ENCODE measurements around the gene IRX4.

Gene IRX4

DNA sequence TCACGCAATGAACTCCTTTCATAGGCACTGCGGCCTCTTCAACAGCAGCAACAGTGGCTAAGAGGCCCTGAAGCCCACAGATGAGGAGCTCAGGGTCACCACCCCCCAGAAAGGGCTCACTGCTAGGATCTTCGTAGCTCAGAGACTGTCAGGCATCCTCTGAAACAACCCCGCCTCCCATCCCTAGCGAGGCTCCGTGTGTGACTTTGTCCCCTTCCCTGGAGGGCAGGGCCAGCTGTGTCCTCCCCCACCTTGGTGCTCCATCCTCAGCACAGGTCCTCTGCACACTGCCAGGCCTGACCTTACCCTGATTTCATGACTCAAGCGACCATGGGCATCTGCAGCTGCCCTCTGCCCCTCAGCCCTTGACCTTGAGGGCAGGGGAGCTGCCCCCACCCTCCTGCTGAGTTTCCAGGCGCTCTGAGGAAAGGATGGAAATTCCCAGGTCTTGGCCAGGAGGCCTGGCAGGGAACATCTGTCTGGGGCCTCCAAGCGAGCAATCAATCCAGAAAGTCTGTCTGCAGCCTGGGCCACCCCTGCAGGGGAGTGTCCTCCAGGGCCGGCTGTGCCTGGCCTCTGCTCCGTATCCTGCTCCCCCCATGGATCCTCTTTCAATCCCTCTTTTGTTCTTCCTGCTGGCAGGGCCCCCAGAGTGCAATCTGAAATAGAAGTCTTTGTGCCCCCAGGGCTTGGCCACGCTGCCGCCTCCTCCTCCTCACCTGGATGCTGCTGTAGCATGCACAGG lies 6.8 kb upstream of the IRX4 start:
- no peak for TF ChIP-seq Cebpa-rat (IDR thresholded peaks at IDR 0.05)
- H3K9ac ChIP-seq, result peak overlapping the region in 4 of 11 experiments; percentile 0 to 47 (median 12); a peak in 2 of 22 replicates
- H3K9me3 ChIP-seq (replicated peaks in 1 of 11), result peaks cover 18 to 28% (median 23%) of the 10 kb centered on the region in 11 experiments
- H3K36me3 ChIP-seq, result no peaks in the 10 kb centered on the region
- H3K27ac ChIP-seq, result no peak overlapping the region
- peaks cover 0 to 20% (median under 1%) of the 10 kb centered on the region in 11 experiments; a peak in 6 of 22 replicates for H4K20me1 ChIP-seq
- peak overlapping the region; percentile 84 to 97 (median 91) for H3K4me2 ChIP-seq
- peak overlapping the region in 5 of 10 experiments; percentile 20 to 46 (median 26); a peak in 2 of 20 replicates for H3K4me3 ChIP-seq
- peaks cover 37 to 85% (median 64%) of the 10 kb centered on the region in 11 experiments for H3K27me3 ChIP-seq
- H3K4me1 ChIP-seq, result peaks cover 14 to 35% (median 31%) of the 10 kb centered on the region in 10 experiments

DNA sequence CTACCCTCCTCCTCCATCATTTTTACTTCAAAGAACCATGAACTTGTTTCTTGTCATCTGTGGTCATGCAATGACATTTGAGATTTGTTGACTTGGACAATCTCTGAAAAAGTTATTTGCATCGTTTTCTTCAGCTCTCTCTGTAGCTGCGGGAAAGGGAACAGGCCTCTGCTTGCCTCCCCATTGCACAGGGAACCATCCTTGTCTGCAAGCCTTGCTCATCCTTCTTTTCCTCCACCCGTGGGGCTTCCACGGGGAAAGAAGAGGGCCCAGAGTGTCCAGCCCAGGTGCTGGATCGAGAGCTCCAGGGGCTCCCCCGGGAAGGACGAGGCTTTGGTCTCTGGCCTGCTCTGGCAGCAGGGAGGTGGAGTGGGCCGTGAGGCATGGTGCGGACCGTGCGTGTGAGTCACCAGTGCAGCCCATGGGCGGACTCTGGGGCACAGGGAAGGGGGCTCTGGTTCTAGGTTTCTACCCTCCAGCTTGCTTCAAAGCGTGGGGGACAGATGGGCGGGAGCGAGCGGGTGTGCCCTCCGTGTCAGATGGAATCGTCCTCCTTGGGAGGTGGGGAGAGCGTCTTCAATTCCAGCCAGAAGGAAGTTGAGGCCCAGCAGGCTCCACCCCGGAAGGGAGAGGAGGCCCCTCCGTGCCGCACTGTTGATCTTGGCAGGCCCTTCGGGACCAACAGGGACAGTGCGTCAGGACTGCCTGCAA lies 6.0 kb upstream of the IRX4 start:
- H3K4me3 ChIP-seq, result peak overlapping the region in 5 of 10 experiments; percentile 20 to 46 (median 26); a peak in 3 of 20 replicates
- peak overlapping the region in 4 of 11 experiments; percentile 7 to 47 (median 22); a peak in 3 of 22 replicates for H3K9ac ChIP-seq
- peaks cover 45 to 90% (median 67%) of the 10 kb centered on the region in 11 experiments for H3K27me3 ChIP-seq
- H3K9me3 ChIP-seq (replicated peaks in 1 of 11), result peaks cover 18 to 28% (median 23%) of the 10 kb centered on the region in 11 experiments
- peaks cover 14 to 36% (median 32%) of the 10 kb centered on the region in 10 experiments for H3K4me1 ChIP-seq
- H3K4me2 ChIP-seq, result peak overlapping the region; percentile 84 to 97 (median 91)
- H3K27ac ChIP-seq, result no peak overlapping the region
- H4K20me1 ChIP-seq, result peaks cover 0 to 25% (median 8%) of the 10 kb centered on the region in 11 experiments; a peak in 14 of 22 replicates
- TF ChIP-seq Cebpa-rat (IDR thresholded peaks at IDR 0.05), result no peak
- no peaks in the 10 kb centered on the region for H3K36me3 ChIP-seq

DNA sequence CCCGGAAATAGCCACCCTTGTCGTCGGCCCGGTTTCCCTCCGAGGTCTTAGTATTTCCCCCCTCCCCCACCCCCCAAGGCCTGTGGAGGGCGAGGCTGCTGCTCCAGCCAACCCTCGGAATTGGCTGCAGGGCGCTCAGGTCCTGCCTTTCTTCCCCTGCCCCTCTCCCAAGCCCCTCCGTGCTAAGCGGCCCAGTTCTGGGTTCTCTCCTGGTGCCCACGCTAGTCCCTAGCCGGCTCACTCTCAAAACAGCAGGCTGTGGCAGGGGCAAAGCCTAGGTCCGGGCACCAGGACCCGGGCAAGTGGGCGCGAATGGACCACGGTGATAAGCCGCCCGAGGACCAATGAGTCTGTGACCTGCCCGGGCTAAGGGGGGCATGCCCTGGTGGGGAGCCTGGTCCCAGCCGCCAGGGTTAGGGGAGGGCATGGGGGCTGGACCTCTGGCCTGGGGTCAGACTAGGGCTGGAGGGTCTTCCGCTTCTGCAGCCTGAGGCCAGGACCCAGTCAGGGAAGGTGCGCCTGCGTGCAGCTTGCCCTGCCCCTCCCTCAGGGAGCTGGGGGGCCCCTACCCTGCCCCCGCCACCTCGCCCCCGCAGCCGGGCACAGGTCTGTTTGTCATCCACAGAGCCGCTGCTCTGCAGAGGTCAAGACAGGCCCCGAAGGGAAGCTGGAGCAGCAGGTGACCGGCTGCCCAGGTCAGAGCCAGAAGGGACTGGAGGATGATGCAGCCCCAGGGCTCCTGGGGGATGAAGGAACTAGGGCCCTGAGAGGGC lies 5.0 kb upstream of the IRX4 start:
- Histone ChIP-seq H3K27ac (no peak overlapping the region), H3K27me3 (peaks cover 51 to 90% (median 67%) of the 10 kb centered on the region in 11 experiments), H4K20me1 (peaks cover 0 to 34% (median 17%) of the 10 kb centered on the region in 11 experiments; a peak in 14 of 22 replicates), H3K4me2 (peak overlapping the region in 9 of 11 experiments; percentile 86 to 97 (median 92); a peak in 18 of 22 replicates), H3K4me3 (no peak overlapping the region), H3K36me3 (no peaks in the 10 kb centered on the region), H3K9ac (no peak overlapping the region), H3K9me3 (replicated peaks in 1 of 11) (peaks cover 18 to 33% (median 24%) of the 10 kb centered on the region in 11 experiments), H3K4me1 (peaks cover 20 to 40% (median 30%) of the 10 kb centered on the region in 10 experiments)
- TF ChIP-seq Cebpa-rat (IDR thresholded peaks at IDR 0.05), result no peak

DNA sequence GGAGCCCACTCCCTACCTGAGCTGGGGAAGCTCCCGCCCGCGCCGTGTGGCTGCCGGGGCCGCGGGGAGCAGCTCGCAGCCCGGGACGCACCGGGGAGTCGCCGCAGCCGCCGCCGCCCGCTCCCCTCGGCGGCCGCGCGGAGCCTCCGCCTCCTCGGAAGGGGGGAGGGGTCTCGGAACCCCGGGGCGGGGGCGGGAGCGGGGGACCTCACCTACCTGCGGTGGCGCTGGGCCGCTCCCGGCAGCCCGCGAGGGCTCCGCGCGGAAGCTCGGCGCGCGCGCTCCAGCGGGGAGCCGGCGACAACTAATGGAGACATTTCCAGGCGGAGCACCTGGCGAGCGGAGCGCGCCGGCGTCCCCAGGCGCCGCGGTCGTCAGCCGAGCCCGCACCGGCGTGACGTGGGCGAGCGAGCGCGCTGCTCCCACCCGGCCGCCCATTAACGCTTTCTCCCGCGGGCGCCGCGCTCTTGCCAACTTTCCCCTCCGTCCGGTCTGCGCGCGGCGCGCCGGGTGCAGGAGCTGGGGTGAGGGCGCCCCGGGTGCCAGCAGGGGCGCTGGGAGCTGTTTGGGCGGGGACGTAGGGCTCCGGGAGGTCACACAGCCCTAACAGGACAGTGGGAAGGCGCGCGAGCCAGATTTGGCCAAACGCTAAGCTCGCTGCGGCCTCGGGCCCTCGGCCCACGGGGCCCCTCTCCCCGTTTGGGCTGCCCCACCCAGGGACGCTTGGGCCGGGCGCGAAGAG lies 4.3 kb upstream of the IRX4 start:
- H3K27me3 ChIP-seq, result peaks cover 58 to 90% (median 68%) of the 10 kb centered on the region in 11 experiments
- TF ChIP-seq Cebpa-rat (IDR thresholded peaks at IDR 0.05), result no peak
- no peak overlapping the region for H3K4me3 ChIP-seq
- H3K36me3 ChIP-seq, result no peaks in the 10 kb centered on the region
- H4K20me1 ChIP-seq, result peaks cover 0 to 40% (median 19%) of the 10 kb centered on the region in 11 experiments; a peak in 15 of 22 replicates
- H3K4me1 ChIP-seq, result peaks cover 20 to 39% (median 27%) of the 10 kb centered on the region in 10 experiments
- H3K4me2 ChIP-seq, result no peak overlapping the region
- no peak overlapping the region for H3K9ac ChIP-seq
- H3K27ac ChIP-seq, result no peak overlapping the region
- H3K9me3 ChIP-seq (replicated peaks in 1 of 11), result peaks cover 18 to 39% (median 25%) of the 10 kb centered on the region in 11 experiments

DNA sequence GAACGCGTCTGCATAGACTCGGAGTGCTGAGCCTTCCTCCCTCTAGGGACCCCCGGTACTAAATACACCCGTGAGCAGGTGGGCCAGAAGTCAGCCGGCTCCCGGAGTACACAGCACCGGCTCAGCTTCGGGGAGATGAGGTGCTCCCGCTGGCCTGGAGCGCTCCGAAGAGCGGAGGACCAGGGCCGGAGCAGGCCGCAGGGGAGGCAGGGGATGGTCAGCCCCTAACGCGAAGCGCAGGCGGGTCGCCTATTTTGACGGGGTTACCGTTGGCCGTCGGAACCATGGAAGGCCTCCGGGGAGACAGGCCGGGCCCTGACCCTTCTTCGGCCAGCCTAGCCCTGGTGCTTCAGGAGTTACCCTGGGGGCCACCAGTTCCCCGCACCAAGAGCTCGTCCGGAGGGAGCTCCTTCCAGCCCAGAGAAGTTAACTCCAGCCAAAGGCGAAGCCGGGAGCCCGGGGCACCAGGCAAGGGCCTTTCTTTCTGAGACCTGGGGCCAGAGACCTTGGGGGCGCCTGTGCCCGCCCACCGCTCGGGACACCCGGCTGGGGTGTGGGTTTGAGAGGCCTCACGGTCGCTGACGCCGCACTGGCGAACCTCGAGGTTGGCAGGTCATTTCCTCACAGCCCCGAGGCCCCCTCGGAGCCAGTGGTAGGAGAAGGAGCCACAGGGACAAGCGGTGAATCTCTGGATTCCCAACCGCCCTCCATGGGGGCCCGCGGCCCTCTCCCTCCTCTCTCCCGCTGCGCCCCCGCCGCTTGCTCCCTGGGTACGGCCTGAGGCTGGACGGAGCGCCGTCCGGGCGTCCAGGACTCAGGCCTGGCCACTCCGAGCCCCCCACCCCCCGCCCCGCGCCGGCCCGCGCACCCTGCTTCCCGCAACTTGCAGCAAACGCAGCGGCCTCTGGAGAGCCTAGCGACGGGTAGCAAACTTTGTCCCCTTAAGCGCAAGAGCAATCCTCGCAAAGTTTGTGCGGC lies 3.4 kb upstream of the IRX4 start:
- no peak overlapping the region for H3K4me2 ChIP-seq
- H3K27ac ChIP-seq, result no peak overlapping the region
- H3K9ac ChIP-seq, result no peak overlapping the region
- H3K4me1 ChIP-seq, result peaks cover 21 to 48% (median 35%) of the 10 kb centered on the region in 10 experiments
- H3K9me3 ChIP-seq (replicated peaks in 1 of 11), result peaks cover 18 to 47% (median 32%) of the 10 kb centered on the region in 11 experiments
- no peak for TF ChIP-seq Cebpa-rat (IDR thresholded peaks at IDR 0.05)
- H3K36me3 ChIP-seq, result no peaks in the 10 kb centered on the region
- peak overlapping the region in 2 of 10 experiments; percentile 4 to 25; a peak in 3 of 20 replicates for H3K4me3 ChIP-seq
- peaks cover 0 to 47% (median 24%) of the 10 kb centered on the region in 11 experiments; a peak in 15 of 22 replicates for H4K20me1 ChIP-seq
- H3K27me3 ChIP-seq, result peaks cover 67 to 94% (median 77%) of the 10 kb centered on the region in 11 experiments

DNA sequence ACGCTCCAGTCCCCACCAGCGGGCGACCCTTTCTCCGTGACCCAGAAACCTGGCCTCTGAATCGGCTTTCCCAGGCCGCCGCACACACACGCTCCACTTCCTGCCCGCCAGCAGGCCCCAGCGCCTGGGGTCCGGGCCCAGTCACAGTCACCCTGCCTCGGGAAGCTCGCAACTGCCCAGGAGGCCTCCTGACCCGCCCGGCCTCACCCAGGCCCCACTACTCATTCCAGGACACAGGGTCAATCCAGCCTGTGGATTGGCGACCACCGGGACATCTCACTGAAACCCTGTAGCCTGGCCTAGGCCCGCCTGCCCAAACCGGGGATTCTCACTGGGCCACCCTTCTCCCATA lies 2.7 kb upstream of the IRX4 start:
- Histone ChIP-seq H4K20me1 (peaks cover 0 to 49% (median 25%) of the 10 kb centered on the region in 11 experiments; a peak in 15 of 22 replicates), H3K36me3 (no peaks in the 10 kb centered on the region), H3K9ac (no peak overlapping the region), H3K9me3 (replicated peaks in 1 of 11) (peaks cover 18 to 47% (median 32%) of the 10 kb centered on the region in 11 experiments), H3K4me1 (peaks cover 21 to 53% (median 36%) of the 10 kb centered on the region in 10 experiments), H3K4me3 (no peak overlapping the region), H3K27ac (no peak overlapping the region), H3K27me3 (peaks cover 75 to 98% (median 84%) of the 10 kb centered on the region in 11 experiments), H3K4me2 (no peak overlapping the region)
- TF ChIP-seq Cebpa-rat (IDR thresholded peaks at IDR 0.05), result no peak

Data from BLaER1 treated with 17β-estradiol and CSF1 and Interleukin-3, amounts not matched to agents 10 nM and 100 nM (cell line).